GM21529 (cell line): ENCODE measurements around the gene CCDC81.

Source experiments
- ATAC-seq: cut with Tn5 transposase; IDR thresholded peaks from one replicate; pipeline ENCODE4 v1.9.1; 2021; ENCODE audit not compliant: unreplicated experiment

The CCDC81 gene

GRCh38 chr11:86438685-86439084, 64.0 kb downstream of the CCDC81 start:
- no peak for ATAC-seq

GRCh38 chr11:86440305-86440716, 65.6 kb downstream of the CCDC81 start:
- no peak for ATAC-seq

- no peak for ATAC-seq
Observed at GRCh38 chr11:86440843-86441242, 66.2 kb downstream of the CCDC81 start.

GRCh38 chr11:86442420-86442819, 67.7 kb downstream of the CCDC81 start:
- no peak for ATAC-seq

GRCh38 chr11:86442827-86443226, 68.1 kb downstream of the CCDC81 start:
- no peak for ATAC-seq

GRCh38 chr11:86443415-86443814, 68.7 kb downstream of the CCDC81 start:
- no peak for ATAC-seq

- ATAC-seq: peak; percentile 37
Observed at GRCh38 chr11:86444981-86445380, 70.3 kb downstream of the CCDC81 start.

DNA sequence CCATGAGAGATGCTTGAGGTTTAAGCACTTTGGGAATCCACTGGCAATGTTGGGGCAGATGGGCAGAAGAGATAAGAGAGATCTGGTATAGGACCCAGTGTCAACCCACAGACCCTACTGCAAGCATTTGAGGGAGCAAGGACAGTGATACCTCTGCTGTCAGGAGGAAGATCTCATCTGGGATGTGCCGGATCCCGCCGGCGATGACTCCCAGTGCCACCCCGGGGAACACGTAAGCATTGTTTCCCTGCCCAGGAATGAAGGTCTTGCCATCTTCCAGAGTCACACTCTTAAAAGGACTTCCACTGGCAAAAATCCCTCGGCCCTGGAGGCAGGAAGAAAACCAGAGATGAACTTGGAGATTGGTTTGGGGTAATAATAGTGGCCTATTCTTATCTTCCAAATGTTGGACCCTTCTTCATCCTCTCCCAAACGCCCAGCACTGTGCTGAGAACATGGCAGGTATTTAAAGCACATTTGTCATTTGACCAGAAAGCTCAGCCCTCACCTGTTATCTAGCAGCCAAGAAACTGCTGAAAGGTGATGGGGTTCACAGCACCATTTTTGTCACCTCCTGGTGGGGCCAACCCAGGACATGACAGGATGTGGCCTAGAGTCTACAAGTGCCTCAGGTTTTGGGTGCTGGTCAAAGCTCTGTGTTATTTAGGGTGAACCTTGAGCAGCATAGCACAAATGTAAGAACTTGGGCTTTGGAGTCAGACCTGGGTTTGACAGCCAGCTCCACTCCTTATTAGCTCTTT, 71.7 kb downstream of the CCDC81 start:
- ATAC-seq: no peak

DNA sequence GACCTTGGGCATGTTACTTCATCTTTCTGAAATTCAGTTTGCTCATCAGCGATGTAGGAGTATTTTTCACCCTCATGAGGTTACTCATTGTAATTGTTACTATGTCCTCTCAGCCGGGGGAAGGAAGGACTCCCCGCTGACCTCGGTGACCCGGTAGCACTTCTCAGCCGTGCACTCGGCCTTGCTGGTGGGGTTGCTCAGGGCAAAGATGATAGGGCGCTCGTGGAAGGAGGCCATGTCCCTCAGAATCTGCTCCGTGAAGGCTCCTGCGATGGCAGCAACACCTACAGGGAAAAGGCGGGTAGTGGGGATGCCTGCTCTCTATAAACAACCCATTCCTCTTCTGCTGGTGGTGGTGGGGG, 72.2 kb downstream of the CCDC81 start:
- ATAC-seq: no peak

- ATAC-seq: peak; percentile 43
Observed at GRCh38 chr11:86447763-86448480, 73.2 kb downstream of the CCDC81 start.

- ATAC-seq: no peak
Observed at GRCh38 chr11:86449993-86450629, 75.4 kb downstream of the CCDC81 start.

GRCh38 chr11:86453290-86454030, 78.8 kb downstream of the CCDC81 start:
- no peak for ATAC-seq

- ATAC-seq: peak; percentile 81
Observed at GRCh38 chr11:86456075-86456939, 81.6 kb downstream of the CCDC81 start.

DNA sequence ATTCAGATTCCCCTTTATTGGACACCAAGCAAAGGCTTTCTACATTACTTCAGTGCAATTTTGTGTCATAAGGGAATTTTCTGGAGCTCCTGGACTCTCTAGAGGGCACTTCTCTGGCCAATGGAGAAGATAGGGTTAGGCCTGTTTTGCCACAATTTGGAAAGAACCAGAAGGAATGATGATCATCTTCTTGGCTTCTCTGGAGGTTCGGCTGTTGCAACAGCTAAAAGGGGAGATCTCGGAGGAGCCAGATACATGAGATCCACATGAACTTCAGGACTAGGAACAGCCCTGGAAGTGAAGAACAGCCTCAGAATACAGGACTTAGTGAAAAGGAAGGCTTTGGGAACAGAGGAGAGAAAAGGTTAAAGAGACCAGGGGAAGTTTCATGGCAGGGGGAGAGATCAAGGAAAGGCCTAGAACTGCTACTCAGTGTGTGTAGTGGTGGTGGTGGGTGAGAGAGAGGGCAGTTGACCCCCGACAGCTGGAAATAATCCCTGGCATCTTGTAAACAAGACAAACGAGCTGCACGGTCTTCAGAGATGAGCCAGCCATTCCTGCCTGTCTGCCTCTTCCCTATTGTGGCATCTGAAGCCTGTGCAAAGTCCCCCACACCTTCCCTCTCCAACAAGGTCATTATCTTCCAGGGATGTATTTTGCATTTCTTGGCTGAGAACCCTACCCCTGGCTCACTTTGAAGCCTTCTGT, 83.8 kb downstream of the CCDC81 start:
- no peak for ATAC-seq

GRCh38 chr11:86459002-86459385, 84.3 kb downstream of the CCDC81 start:
- ATAC-seq: no peak

- ATAC-seq: no peak
Observed at GRCh38 chr11:86459682-86460460, 85.2 kb downstream of the CCDC81 start.

GRCh38 chr11:86460461-86461385, 86.0 kb downstream of the CCDC81 start:
- ATAC-seq: no peak

DNA sequence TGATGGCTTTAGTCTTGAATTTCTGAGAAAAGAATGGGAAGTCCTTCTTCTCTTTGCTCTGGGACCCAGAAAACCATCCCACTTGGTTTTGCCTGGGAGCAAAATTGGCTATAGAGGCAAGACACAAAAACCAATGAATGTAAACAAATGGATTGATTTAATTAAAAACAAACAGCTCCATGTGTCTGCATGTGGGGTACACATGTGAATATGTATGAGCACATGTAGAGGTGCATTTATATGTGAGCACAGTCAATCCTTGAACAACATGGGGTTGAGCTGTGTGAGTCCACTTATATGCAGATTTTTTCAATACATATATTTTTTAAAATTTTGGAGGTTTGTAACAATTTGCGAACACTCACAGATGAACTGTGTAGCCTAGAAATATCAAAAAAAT, 87.2 kb downstream of the CCDC81 start:
- ATAC-seq: no peak
